Measurements from ENCODE around the gene RERE.

Gene RERE

DNA sequence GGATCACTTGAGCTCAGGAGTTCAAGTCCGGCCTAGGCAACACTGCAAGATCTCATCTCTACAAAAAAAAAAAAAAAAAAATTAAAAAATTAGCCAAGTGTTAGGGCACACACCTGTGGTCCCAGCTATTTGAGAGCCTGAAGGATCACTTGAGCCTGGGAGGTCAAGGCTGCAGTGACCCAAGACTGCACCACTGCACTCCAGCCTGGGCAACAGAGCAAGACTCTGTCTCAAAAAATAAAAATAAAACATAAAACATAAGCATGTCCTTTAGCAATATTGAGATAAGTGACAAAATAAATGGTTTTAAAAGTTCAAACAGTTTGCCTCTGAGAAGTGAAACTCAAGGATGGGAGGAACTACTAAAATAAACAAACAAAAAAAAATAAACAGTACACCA, 101.2 kb downstream of the RERE start:
- in situ Hi-C loops (cut with MboI; ENCODE audit: low pct_unique_long_range_greater_than_20kb, low sequenced_read_pairs, unreplicated experiment): no loop called here
- no peak for DNase-seq (ENCODE audit: low spot score)
- TF ChIP-seq, protein P1, sequence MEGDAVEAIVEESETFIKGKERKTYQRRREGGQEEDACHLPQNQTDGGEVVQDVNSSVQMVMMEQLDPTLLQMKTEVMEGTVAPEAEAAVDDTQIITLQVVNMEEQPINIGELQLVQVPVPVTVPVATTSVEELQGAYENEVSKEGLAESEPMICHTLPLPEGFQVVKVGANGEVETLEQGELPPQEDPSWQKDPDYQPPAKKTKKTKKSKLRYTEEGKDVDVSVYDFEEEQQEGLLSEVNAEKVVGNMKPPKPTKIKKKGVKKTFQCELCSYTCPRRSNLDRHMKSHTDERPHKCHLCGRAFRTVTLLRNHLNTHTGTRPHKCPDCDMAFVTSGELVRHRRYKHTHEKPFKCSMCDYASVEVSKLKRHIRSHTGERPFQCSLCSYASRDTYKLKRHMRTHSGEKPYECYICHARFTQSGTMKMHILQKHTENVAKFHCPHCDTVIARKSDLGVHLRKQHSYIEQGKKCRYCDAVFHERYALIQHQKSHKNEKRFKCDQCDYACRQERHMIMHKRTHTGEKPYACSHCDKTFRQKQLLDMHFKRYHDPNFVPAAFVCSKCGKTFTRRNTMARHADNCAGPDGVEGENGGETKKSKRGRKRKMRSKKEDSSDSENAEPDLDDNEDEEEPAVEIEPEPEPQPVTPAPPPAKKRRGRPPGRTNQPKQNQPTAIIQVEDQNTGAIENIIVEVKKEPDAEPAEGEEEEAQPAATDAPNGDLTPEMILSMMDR (IDR thresholded peaks at IDR 0.05; ENCODE audit: extremely low read depth, insufficient read depth, missing control alignments): no peak

GRCh38 chr1:8714173-8714572, 103.3 kb downstream of the RERE start:
- in situ Hi-C loops (cut with MboI; ENCODE audit: low pct_unique_long_range_greater_than_20kb, low sequenced_read_pairs, unreplicated experiment): no loop called here
- DNase-seq (ENCODE audit: low spot score): no peak
- TF ChIP-seq, protein P1 (IDR thresholded peaks at IDR 0.05; ENCODE audit: extremely low read depth, insufficient read depth, missing control alignments): no peak

GRCh38 chr1:8712413-8713231, 104.8 kb downstream of the RERE start:
- DNase-seq (ENCODE audit: low spot score): no peak
- in situ Hi-C loops (cut with MboI; ENCODE audit: low pct_unique_long_range_greater_than_20kb, low sequenced_read_pairs, unreplicated experiment): no loop called here
- TF ChIP-seq, protein P1 (IDR thresholded peaks at IDR 0.05; ENCODE audit: extremely low read depth, insufficient read depth, missing control alignments): no peak

- TF ChIP-seq, protein P1 (IDR thresholded peaks at IDR 0.05; ENCODE audit: extremely low read depth, insufficient read depth, missing control alignments): no peak
- in situ Hi-C loops (cut with MboI; ENCODE audit: low pct_unique_long_range_greater_than_20kb, low sequenced_read_pairs, unreplicated experiment): no loop called here
- DNase-seq (ENCODE audit: low spot score): no peak
Observed at GRCh38 chr1:8711873-8712412, 105.5 kb downstream of the RERE start.

DNA sequence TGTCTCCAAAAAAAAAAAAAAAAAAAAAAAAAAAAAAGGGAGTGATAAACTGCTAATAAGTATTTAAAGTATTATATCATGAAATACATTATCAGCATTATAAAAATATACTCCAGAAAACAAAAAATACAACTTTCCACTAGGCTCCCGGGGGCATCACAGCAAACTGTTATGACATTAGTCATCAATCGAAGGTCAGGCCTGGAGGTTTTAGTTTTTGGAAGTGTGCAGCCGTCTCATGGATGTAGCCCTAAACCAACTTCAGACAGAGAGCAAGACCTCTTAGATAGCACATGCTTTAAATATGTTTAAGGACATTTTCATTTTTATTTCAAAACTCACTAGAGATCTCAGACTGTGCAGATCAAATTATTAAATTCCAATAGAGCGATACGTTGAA, 106.3 kb downstream of the RERE start:
- DNase-seq (ENCODE audit: low spot score): no peak
- TF ChIP-seq, protein P1 (IDR thresholded peaks at IDR 0.05; ENCODE audit: extremely low read depth, insufficient read depth, missing control alignments): no peak
- in situ Hi-C loops (cut with MboI; ENCODE audit: low pct_unique_long_range_greater_than_20kb, low sequenced_read_pairs, unreplicated experiment): no loop called here

DNA sequence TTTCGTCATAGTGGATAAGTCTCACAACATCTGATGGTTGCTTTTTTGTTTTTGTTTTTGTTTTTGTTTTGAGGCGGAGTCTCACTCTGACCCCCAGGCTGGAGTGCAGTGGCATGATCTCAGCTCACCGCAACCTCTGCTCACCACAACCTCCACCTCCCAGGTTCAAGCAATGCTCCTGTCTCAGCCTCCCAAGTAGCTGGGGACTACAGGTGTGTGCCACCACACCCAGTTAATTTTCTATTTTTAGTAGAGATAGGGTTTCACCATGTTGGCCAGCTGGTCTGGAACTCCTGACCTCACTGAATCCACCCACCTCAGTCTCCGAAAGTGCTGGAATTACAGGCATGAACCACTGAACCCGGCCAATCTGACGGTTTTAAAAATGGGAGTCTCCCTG, 109.2 kb downstream of the RERE start:
- in situ Hi-C loops (cut with MboI; ENCODE audit: low pct_unique_long_range_greater_than_20kb, low sequenced_read_pairs, unreplicated experiment): no loop called here
- TF ChIP-seq, protein P1 (IDR thresholded peaks at IDR 0.05; ENCODE audit: extremely low read depth, insufficient read depth, missing control alignments): no peak
- no peak for DNase-seq (ENCODE audit: low spot score)

Data from GM13977 (cell line).